Renal pelvis (tissue), 12 donors: Measurements from ENCODE around the gene HHIPL1. TPM values are rescaled to one million over a fixed set of nuclear protein-coding genes. Genes with fewer than 3 reads are reported as not detected.

ENCODE experiments used
- DNase-seq: peaks from one replicate; pipeline ENCODE4 v3.0.0-alpha.2; 2013
- long read RNA-seq, 16 experiments: transcript quantifications; one replicate each; lab custom pipeline, GENCODE V29; 2026
- polyA plus RNA-seq, 3 donors: library from polyadenylated mRNA; unstranded; fragments of 120-200 nt; gene quantifications; one replicate each; pipeline ENCODE4 v1.2.1, GENCODE V29; 2013; ENCODE audit not compliant: insufficient read length in 3 of 3

HHIPL1 gene
- 1 to 10 TPM; 1.6 to 2.1 (median 1.8) TPM for polyA plus RNA-seq
- long read RNA-seq, donor 1, result 0 reads
- long read RNA-seq, donor 2, full-length matches to known transcripts, result 2 of 2 reads
- long read RNA-seq, donor 2, partial matches to known transcripts, result 0 of 2 reads
- long read RNA-seq, donor 2, other reads (novel, unspliced or antisense), result 0 of 2 reads
- long read RNA-seq, donor 3, partial matches to known transcripts, result 0 of 1 reads
- long read RNA-seq, donor 3, other reads (novel, unspliced or antisense), result 0 of 1 reads
- long read RNA-seq, donor 4, result 0 reads
- long read RNA-seq, donor 5, result 0 reads
- long read RNA-seq, donor 6, full-length matches to known transcripts, result 2 of 2 reads
- long read RNA-seq, donor 6, partial matches to known transcripts, result 0 of 2 reads
- long read RNA-seq, donor 6, other reads (novel, unspliced or antisense), result 0 of 2 reads
- long read RNA-seq, donor 7, full-length matches to known transcripts, result 1 of 1 reads
- long read RNA-seq, donor 7, partial matches to known transcripts, result 0 of 1 reads
- long read RNA-seq, donor 7, other reads (novel, unspliced or antisense), result 0 of 1 reads
- long read RNA-seq, donor 8, result 0 reads
- long read RNA-seq, donor 9, result 0 reads
- long read RNA-seq, donor 10, result 0 reads
- long read RNA-seq, donor 11, result 0 reads
- long read RNA-seq, donor 12, full-length matches to known transcripts, result 1 of 1 reads
- long read RNA-seq, donor 12, partial matches to known transcripts, result 0 of 1 reads
- long read RNA-seq, donor 12, other reads (novel, unspliced or antisense), result 0 of 1 reads
- long read RNA-seq, donor 13, result 0 reads
- long read RNA-seq, donor 14, result 0 reads
- long read RNA-seq, donor 15, result 0 reads
- long read RNA-seq, donor 16, full-length matches to known transcripts, result 1 of 1 reads
- long read RNA-seq, donor 16, partial matches to known transcripts, result 0 of 1 reads
- long read RNA-seq, donor 16, other reads (novel, unspliced or antisense), result 0 of 1 reads

DNA sequence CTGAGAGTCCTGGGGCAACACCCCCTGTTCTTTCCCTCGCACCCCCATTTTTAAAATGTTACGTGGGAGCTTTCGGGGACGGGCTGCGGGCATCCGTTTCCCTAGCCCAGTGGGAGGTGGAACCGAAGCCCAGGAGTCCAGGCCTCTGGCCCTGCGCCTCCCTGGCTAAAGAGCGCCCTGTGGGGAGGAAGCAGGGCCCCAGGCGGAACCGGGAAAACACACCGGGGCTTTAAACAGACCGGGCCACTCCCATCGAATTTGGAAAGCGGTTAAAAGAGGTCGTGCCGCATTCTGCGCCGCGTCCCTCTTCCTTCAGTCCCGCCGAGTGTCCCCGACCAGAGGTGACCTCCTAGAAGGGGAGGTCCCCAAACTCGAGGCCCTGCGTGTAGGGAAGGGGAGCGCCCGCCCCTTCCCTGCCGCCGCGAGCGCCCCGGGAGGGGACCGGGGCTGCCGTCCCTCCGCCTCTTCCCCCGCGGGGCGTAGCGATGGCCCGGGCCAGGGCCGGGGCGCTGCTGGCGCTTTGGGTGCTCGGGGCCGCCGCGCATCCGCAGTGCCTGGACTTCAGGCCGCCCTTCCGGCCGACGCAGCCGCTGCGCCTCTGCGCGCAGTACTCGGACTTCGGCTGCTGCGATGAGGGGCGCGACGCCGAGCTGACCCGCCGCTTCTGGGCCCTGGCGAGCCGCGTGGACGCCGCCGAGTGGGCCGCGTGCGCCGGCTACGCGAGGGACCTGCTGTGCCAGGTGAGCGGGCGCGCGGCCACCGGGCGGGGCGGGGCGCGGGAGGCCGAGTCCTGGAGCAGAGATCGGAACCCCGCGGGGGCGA, at the start of gene HHIPL1:
TSS of gene HHIPL1 (plus strand) at position 407 of the 822 bp plus-strand sequence. CDS start at position 486, 79 bp downstream.
- DNase-seq, result no peak

DNA sequence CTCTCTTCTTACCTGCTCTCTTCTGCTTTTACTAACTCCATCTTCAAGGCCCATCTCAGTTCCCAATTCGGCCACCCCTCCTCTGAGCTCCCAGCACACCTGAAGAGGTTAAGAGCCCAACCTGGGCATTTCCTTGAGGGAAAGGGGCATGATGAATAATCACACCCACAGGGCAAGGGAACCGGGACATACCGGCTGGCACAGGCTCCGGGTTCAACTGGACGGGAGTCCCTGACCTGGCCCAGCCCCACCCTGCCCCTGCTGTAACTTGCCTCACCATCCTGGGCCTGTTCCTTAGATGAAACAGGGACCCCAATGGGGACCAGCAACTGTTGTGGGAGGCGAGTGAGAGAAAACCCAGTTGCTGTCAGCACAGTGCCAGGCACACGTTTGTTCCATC, 49.4 kb upstream of the HHIPL1 start:
- no peak for DNase-seq

DNA sequence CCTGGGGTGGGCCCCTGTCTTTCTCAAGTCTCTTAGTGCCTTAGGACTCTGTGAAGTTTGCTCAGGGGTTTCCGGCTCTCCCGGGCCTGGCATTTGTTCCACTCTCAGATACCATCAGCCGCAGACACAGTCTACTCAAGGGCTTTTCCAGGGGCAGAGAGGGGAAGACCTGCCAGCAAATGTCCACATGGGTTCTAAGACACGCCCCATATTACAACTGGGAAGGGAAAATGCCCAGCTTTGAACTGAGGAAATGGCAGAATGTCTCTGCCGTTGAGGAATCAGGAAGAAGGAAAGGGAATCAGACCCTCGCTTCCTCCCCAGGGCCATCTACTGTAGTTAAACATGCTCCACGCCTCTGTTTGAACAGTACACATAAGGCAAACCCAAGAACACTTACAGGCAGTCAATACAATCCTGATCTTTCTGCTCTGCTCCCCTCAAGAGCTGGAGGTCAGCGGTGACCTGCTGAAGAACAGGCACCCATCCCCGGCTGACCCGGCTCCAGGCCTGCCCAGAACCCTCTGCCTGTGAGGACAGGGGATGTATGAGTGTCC, 48.8 kb upstream of the HHIPL1 start:
- no peak for DNase-seq

DNA sequence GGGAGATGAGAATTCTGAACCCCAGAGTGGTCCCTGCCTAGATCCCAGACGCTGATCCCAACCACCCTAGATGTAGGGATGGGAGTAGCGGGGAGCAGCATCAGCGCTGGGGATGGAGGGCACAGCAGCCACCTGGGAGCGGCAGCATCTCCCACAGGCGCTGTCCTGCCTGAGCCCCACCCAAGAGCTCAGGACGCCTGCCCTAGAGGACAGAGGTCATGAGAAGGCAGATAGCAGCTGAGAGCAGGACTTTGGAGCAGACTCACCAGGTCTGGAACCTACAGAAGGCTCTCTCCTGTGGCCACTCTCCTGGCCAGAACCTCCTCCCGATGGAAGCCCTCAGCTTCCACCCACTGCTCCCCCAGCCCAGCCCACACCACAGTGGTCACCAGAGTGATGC, 48.2 kb upstream of the HHIPL1 start:
- DNase-seq, result no peak

DNA sequence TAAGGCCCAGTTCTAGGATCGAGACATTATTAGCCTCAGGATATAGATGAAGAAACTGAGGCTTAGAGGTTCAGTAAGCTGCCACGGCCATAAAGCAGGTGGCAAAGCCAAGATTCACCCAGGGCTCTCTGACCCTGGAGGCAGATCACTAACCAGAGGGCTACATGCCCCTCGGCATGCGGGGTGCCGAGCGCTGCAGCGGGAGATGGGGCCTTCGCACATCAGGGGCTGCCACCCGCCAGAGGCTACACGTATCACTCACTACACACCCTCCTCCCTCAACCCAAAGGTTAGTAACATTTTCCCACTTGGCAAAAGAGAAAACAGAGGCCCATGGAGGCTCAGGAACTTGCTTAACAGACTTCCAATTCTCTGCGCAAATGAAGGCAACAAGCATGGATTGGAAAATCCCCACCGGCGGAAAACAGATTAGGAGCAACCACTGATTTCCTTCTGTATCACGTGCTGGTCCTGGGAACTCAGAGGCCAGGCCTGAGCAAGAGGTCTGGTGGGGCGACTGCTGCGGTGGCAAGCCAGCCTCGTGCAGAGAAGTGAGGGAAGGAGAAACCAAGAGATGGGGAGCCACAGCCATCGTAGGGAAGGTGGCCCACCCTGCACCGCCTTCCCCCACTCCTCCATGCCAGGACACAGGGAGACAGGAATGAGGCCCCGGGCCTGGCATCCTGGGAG, 46.9 kb upstream of the HHIPL1 start:
- DNase-seq, result no peak

DNA sequence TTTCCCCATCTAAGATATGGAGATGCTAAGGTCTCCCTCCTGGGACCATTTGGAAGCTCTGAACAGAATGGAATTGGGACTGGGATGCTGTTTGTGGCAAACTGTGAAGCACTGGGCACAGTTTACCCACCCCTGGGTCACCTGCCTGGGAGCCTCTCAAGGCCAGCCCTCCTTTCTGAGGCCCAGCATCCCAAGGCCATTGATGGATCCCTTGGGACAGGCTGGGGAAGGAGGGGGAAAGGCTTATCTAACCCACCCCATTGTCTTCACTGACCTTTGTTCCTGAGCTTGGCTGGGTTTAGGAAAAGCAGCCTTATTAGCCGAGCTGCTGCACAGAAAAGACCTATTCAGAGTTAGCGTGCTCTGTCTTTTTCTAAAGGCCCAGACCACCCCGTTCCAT, 46.2 kb upstream of the HHIPL1 start:
- no peak for DNase-seq

DNA sequence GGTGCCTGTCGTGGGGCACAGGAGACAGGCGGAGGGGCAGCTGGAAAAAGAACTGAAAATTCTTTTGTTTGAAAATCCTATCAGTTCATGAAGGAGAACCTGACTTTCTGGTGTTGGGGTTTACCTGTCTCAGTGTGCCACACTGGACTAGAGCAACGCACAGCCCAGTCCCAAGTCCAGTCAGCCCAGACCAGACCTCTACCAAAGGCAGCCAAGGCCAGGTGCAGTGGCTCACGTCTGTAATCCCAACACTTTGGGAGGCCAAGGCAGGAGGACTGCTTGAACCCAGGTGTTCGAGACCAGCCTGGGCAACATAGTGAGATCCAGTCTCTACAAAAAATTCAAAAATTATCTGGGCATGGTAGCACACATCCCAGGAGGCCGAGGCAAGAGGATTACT, 45.5 kb upstream of the HHIPL1 start:
- no peak for DNase-seq

DNA sequence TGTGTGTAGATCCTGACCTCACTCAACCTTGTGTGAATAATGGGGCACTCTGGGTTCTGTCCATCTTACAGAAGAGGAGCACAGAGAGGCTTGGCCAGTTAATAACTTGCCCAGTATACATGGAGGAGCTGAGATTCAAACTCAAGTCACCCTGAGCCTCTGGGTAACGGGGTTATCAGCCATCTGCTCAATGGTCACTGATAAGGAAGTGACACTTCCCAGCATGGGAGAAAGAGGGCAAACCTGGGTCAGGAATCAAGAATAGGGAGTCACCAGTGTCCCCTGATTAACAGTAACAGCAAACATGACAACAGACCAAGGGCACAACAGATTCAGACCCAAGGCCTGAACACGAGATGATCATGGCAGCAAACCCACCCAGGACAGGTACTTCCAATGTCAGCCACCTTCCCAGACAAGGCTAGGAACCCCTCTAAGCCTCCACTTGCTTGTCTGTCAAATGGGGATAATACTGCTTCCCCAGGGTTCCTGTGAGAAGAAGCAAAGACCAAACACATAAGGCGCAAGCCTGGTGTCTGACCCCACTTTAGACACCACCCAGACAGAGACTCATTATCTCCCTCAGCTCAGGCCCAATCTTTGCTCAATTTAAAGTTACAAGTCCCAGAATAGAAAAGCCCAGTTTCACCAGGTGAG, 44.6 kb upstream of the HHIPL1 start:
- DNase-seq, result no peak

DNA sequence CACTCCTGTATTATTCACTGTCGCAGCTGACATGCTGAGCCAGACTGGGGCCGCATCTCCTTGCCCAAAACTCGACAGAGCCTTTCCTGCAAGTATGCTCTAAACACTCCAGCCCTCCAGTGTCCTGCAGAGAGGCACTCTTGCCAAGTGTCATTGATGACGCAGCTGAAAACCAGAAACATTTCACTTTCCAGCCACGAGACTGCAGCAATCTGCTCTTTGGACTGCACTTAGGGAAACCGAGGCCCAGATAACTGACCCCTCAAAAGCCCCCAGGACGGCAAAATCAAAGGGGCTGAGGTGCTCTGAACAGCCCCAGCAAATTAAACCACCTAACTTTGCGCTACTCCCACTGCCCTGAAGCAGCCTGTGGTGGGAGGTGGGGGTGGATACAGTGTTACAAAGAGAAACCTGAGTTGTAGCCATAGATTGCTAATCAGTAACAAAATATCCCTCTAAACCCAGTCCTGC, 43.5 kb upstream of the HHIPL1 start:
- no peak for DNase-seq

DNA sequence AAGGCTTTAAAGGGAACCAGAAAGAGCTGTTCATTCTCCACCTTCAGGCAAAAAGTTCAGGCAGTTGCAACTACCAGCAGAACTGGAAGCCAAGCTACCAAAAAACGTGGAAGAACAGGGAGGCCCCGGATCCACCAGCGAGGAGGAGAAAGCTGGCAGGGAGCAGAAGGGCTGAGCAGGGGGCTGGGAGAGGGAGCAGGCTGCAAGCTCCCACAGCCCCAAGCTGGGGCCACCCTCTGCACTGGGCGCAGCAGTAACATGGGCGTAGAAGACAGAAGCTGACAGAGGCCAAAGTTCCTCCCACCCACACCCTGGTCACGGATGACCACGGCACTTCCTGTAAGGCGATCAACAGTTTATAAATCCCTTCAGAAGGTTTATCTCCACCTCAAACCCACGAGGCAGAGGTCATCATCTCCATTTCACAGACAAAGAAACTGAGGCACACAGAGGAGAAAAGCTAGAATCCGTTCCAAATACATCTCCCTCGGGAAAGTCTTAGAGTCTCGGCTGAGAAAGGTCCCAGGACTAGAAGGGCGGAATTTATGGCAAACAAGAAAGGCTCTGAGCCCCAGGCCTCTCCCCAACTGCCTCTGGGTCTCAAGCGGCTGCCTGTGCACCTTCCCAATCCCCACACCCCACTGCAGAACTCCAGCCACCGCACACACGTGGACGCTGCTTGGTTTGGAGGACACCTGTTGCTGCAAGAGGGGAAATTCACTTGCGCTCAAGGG, 42.7 kb upstream of the HHIPL1 start:
- DNase-seq, result no peak

DNA sequence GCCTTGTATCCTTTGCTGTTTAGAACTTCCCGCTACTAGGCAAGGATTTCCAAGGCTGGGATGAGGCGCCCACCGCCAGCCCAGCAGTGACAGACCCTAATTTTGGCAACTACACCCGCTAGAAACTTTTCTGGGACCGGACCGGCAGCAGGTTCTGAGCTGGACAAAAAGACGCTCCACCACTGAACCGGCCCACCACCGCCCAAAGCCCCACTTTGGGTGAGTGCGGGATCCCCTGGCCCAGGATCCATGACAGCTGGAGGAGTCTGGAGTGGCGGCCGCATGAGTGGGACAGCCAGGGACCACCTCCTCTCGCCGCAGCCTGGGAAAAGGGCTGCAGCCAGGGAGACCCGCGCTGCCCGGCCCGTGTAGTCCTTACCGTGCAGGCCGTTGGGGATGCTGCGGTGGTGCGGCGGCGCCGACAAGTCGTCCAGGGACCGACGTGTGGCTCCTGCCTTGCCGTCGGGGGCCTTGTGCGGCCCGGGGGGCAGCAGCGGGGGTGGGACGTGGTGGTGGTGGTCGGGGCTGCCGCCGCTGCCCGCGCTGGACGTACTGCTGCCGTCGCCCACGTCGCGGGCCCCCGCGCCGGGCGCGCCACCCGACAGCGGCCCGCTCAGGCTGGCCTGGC, 42.0 kb upstream of the HHIPL1 start:
- no peak for DNase-seq

DNA sequence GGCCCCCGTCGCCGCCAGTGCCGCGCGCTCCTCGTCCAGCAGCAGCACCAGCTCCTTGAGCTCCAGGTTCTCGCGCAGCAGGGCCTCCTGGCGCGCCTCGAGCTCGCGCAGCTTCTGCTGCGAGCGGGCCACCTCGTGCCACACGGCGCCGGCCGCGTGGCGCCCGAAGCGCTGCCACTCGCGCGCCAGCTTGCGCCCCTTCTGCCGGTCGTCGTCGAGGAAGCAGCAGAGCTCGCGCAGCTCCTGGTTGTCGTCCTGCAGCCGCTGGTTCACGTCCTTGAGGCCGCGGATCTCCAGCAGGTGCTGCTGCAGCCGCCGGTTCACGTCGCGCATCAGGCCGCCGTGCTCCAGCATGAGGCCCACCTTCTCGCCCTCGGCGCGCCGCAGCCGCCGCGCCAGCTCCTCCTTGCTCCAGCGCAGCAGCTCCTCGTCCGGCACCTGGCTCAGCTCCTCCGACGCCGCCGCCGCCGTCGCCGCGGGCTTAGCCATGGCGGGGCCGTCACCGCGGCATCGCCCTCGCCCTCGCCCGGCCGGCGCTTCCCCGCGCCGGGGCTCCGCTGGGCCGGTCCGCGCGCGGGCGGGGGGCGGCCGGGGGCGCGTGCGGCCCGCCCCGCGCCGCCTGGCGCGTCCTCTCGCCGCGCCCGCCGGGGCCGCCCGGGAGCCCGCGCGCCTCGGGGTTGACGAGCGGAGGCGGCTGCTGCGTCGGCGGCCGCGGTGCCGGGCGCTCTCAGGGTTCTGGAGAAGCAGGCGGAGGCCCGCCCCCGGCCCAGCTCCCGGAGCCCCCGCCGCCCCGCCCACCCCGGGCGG, 41.3 kb upstream of the HHIPL1 start, which contains the start of gene CCDC85C:
TSS of gene CCDC85C (minus strand) at position 737 of the 807 bp plus-strand sequence. CDS start at position 489, 248 bp downstream.
- no peak for DNase-seq

DNA sequence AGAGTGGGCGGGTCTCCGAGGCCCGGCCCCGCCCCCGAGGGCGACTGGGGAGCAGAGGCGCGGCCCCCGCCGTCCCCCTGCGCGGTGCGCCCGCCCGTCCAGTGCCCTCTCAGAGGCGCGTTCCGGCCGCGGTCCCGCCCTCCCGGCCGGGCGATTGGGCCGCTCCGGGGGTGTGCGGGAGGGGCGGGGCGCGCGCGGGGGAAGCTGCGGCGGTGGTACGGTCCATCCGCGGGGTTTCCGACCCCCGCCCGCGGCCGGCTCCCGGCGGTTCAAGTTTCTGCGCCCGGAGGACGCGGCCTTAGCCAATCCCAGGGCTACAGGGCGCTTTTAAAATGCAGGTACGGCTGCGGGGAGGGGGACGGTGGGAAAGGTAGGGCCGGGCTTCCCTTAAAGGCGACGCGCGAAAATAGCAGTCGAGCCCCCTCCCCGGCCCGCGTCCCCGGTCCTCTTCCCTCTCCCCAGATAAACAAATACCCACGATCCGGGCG, 40.6 kb upstream of the HHIPL1 start:
- peak; percentile 96 for DNase-seq

DNA sequence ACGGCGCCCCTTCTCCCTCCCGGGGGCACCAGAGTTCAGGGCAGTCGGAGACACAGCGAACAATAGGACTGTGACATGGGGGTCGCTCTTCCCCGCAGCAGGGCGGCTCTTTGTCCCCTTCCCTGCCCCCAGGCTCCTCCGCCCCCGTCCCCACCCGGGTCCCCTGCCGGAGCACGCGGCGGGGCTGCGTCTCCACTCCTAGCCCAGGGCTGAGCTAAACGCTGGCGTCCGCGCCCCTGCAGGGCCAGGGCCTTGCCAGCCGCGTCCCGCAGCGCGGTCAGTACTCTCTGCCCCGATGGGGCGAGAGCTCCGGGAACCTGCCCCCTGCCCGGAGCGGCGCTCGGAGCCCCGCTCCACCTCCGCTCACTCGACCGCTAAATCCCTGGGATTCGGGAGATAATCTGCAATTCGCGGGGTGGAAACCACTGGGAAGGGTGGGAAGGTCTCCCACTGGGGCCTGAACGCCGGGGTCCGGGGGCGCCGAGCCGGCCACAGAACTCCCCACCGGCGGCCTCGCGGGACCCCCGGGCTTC, 40.1 kb upstream of the HHIPL1 start:
- no peak for DNase-seq

DNA sequence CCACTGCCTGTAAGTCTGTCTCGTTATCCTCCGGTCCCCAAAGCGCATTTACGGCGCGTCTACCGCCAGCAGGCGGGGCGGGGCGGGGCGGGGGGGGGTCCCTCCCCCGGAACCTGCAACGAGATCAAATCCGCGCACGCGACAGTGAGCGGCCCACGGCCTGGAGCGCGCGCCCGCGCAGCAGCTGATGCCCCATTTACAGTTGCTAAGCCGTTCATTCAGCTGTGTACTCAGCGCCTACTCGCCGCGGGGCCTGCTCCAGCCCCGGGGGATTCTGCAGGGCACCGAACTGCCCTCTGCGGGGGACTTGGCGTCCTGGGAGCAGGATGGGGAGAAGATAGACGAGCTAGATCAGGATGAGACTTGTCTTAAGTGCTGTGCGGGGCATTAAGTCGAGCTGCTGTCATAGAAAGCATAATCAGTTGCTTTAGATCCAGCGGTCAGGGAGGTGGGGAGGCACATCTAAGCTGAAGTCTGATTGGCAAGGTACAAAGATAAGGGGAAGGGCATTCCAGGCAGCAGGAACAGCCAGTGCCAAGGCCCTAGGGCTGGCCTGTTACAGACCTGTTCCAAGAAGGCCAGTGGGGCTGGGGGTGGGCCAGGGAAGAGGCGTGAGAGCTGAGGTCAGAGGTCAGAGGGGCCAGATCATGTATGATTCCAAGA, 39.5 kb upstream of the HHIPL1 start:
- no peak for DNase-seq

DNA sequence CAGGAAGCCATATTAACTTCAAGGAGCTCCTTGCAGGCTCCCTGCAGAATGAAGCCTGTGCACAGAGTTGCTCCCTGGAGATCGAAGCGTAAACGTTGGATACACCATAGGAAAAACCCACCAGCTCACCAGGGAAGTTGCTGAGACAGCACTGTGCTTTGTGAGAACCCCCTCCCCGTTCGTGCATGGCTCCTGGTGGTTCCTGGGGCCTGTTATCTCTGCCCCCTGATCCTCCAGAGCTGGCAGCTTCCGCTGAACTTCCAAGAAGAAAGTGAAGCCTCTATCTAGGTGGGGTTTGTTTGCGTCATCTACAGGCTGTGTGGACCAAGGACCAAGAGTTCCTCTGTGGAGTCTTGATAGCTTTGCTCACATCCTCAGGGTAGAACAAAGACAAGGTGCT, 38.6 kb upstream of the HHIPL1 start:
- no peak for DNase-seq

DNA sequence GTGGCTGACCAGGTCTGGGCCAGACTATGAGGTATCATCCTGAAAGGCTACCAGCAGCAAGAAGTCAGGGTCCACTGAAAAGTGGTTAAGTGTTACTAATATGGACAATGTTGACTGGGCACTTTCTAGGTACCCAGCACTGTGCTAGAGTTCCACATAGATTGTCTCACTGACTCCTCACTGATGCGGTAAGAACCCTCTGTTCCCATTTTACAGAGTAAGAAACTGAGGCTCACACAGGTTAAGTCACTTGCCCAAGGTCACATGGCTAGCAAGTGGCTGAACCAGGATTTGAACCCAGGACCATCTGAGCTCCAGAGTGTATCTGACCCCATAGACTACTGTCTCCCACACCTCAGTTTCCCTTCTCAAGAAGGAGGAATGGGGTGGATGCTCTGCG, 36.3 kb upstream of the HHIPL1 start:
- no peak for DNase-seq
